Adrenal gland (tissue), 12 donors: ENCODE results near the gene SLC6A11. TPM values are rescaled to one million over a fixed set of nuclear protein-coding genes. Genes with fewer than 3 reads are reported as not detected.

Experiments used
- DNase-seq, 7 donors: peaks; one replicate each; pipeline ENCODE4 v3.0.0-alpha.2; 2019 to 2020
- H3K27ac ChIP-seq, 5 donors: fragments of 200-600 bp; sonication (generic) in 4 of 5; 1 replicate in 3 of 5; 2 replicates in 2 of 5; pipeline versions ENCODE4 v1.5.1 to v1.8.0; 2016 to 2020; ENCODE audit warnings: mild to moderate bottlenecking in 1 of 5
- H3K27me3 ChIP-seq: fragments of 200-600 bp; 2 replicates; pipeline ENCODE4 v1.8.0; 2021
- H3K36me3 ChIP-seq, 2 donors: fragments of 200-600 bp; replicated peaks in 1 of 2; 1 replicate in 1 of 2; 2 replicates in 1 of 2; pipeline versions ENCODE4 v1.5.1 to v1.8.0; 2018 to 2022
- H3K4me1 ChIP-seq, 2 donors: fragments of 200-600 bp; replicated peaks in 1 of 2; 1 replicate in 1 of 2; 2 replicates in 1 of 2; pipeline versions ENCODE4 v1.5.1 to v1.8.0; 2018 to 2021
- H3K4me3 ChIP-seq, 4 donors: fragments of 200-600 bp; sonication (generic) in 3 of 4; one replicate each; pipeline ENCODE4 v1.5.1; 2016 to 2018
- H3K9me3 ChIP-seq, 3 donors: fragments of 200-600 bp; sonication (generic) in 1 of 3; replicated peaks in 1 of 3; 1 replicate in 2 of 3; 2 replicates in 1 of 3; pipeline versions ENCODE4 v1.5.1 to v1.8.0; 2016 to 2021
- POLR2A ChIP-seq, 2 donors: fragments of 450-650 bp; IDR thresholded peaks; one replicate each; pipeline ENCODE4 v1.6.1; 2017; ENCODE audit warnings: antibody characterized with exemption in 2 of 2, mild to moderate bottlenecking in 2 of 2, moderate library complexity in 1 of 2
- WGBS, 4 donors: extraction: QIAGEN DNeasy Blood & Tissue Kit in 2 of 4; methylation state at CpG; one replicate each; pipeline versions ENCODE4 v1.1.5 to v1.1.7; 2013 to 2017; 5-methylcytosine and 5-hydroxymethylcytosine counted together
- intact Hi-C, 2 donors: fragments of 100-400 bp; cut with DNase I; formaldehyde crosslinking; loops; one replicate each; pipeline versions ENCODE4 v1.14.1 to v1.15.0; 2022 to 2023
- polyA plus RNA-seq, 3 donors: library from polyadenylated mRNA; stranded (reverse); fragments of 200-250 nt in 2 of 3; fragments of 350-450 nt in 1 of 3; fragmentation: Illumina TruSeq in 1 of 3; extraction: RNeasy Lipid Tissue Mini Kit (QIAGEN cat#74804) in 1 of 3; gene quantifications; one replicate each; pipeline ENCODE4 v1.2.3, GENCODE V29; 2013 to 2014
- total RNA-seq, 9 donors: library from RNA; depleted of rRNA in 4 of 9; stranded (reverse); fragments of >200 nt in 4 of 9; fragments of 120-200 nt in 1 of 9; fragmentation: NEBNext Ultra II Directional in 1 of 9; extraction: Animal tissue kit (Norgen Biotek cat#: 25700) in 1 of 9; gene quantifications; one replicate each; pipeline versions ENCODE4 v1.1.0 to v1.2.4, GENCODE V29; 2013 to 2023
- TF ChIP-seq, protein P1 (sequence below), 6 experiments: fragments of 450-650 bp in 4 of 6; fragments of 200-600 bp in 2 of 6; sonication (generic) in 1 of 6; IDR thresholded peaks; 1 replicate in 5 of 6; 2 replicates in 1 of 6; pipeline versions ENCODE4 v1.5.1 to v1.8.0; 2016 to 2021; ENCODE audit warnings: antibody characterized with exemption in 6 of 6, mild to moderate bottlenecking in 2 of 6, moderate library complexity in 1 of 6
- donor health status: healthy with polysubstance abuse.
- donor health status: Bipolar disorder and iron deficiency.
- donor health status: DM: yes; HTN: yes; CAD: no.
- donor health status: DM: no; HTN: no; CAD: no.
- donor health status: DM: no; HTN: no; CAD: no.
- donor health status: DM: yes; HTN: yes; CAD: no.

The SLC6A11 gene
- total and polyA plus RNA-seq, 12 donors: 0.03 to 0.17 (median 0.06) TPM; not detected in 7

DNA sequence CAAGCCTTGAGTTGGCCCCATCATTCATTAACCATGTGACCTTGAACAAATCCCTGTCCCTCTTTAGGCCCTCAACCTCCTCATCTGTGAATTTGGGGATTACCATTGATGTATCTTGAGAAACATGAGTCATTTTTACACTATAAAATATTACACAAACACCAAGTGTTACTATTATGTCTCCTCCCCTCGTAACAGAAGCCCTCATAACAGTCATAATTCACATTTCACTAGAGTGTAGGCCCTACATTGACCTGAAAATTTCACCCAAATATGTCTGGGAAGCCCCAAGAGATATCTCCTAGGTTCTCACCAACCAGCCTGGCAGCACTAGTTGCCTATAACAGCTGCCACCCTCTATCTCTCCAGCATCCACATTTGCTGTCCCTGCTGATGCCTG lies 160.7 kb downstream of the SLC6A11 start:
- H3K27me3 ChIP-seq: no peaks in the 10 kb centered on the region
- H3K9me3 ChIP-seq: no peaks in the 10 kb centered on the region
- WGBS, 4 donors: 72 to 100% (median 94%) methylated on average over 1 of the region's 1 CpG
- H3K27ac ChIP-seq: no peak overlapping the region
- H3K36me3 ChIP-seq: no peaks in the 10 kb centered on the region
- TF ChIP-seq POLR2A (IDR thresholded peaks at IDR 0.05): no peak
- TF ChIP-seq, protein P1, sequence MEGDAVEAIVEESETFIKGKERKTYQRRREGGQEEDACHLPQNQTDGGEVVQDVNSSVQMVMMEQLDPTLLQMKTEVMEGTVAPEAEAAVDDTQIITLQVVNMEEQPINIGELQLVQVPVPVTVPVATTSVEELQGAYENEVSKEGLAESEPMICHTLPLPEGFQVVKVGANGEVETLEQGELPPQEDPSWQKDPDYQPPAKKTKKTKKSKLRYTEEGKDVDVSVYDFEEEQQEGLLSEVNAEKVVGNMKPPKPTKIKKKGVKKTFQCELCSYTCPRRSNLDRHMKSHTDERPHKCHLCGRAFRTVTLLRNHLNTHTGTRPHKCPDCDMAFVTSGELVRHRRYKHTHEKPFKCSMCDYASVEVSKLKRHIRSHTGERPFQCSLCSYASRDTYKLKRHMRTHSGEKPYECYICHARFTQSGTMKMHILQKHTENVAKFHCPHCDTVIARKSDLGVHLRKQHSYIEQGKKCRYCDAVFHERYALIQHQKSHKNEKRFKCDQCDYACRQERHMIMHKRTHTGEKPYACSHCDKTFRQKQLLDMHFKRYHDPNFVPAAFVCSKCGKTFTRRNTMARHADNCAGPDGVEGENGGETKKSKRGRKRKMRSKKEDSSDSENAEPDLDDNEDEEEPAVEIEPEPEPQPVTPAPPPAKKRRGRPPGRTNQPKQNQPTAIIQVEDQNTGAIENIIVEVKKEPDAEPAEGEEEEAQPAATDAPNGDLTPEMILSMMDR (IDR thresholded peaks at IDR 0.05): no peak
- no peak overlapping the region for H3K4me3 ChIP-seq
- intact Hi-C loops: no loop called here
- no peaks in the 10 kb centered on the region for H3K4me1 ChIP-seq
- DNase-seq: no peak

DNA sequence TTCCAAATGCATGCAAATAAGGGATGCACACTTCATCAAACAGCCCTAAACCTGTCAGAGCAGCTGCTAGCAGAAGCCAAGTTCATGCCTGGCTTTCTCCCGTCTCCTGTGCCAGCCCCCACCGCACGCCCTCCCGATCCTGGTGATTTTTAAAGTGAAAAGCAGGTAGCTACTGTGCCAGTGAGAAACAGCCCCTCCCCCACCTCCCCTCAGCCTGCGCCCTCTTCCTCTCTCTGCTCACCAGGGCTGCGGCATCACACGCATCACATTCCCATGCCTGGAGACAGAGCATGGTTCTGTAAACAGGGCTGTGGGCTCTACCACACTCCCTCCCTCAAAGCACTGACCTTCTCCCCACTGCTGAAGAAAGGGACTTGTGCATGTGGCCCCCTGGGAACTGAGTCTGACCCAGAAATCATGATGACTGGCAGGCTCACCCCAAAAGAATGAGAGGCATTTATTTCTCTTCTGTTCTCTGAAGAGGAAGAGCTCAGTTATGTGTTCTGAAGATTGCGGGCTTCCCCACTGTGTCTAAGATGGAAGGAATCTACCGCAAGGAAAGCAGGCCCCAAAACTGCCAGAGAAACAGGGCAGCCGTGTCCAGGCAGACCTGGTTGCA lies 162.0 kb downstream of the SLC6A11 start:
- peaks cover 0 to 5% of the 10 kb centered on the region in 2 donors for H3K4me1 ChIP-seq
- intact Hi-C loops: no loop called here
- no peak overlapping the region for H3K4me3 ChIP-seq
- no peaks in the 10 kb centered on the region for H3K36me3 ChIP-seq
- no peaks in the 10 kb centered on the region for H3K9me3 ChIP-seq
- DNase-seq: no peak
- no peak overlapping the region for H3K27ac ChIP-seq
- 52 to 71% (median 60%) methylated on average over 10 of the region's 10 CpGs for WGBS, 4 donors
- TF ChIP-seq, protein P1 (IDR thresholded peaks at IDR 0.05): no peak
- TF ChIP-seq POLR2A (IDR thresholded peaks at IDR 0.05): no peak
- no peaks in the 10 kb centered on the region for H3K27me3 ChIP-seq

DNA sequence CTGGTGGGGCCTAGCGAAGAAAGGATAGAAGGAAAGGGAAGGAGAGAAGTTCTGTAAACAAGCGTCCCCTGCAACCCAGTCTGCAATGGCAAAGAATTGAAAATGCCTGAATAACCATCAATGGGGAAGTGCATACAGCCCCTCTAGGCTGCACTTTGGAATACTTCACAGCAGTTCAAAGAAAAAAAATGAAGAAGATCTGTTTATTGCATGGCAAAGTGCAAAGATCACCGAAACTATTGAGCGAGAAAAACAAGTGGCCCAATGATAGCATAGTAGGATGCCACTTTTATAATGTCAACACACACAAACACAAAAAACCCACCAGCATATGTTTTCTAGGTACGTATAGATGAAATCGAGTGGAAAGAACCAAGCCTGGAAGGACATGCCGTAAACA lies 162.9 kb downstream of the SLC6A11 start:
- TF ChIP-seq, protein P1 (IDR thresholded peaks at IDR 0.05): no peak
- no peak for TF ChIP-seq POLR2A (IDR thresholded peaks at IDR 0.05)
- Histone ChIP-seq H3K27me3 (no peaks in the 10 kb centered on the region), H3K27ac (no peak overlapping the region), H3K4me3 (no peak overlapping the region), H3K4me1 (peaks cover 0 to 5% of the 10 kb centered on the region in 2 donors), H3K36me3 (no peaks in the 10 kb centered on the region), H3K9me3 (no peaks in the 10 kb centered on the region)
- intact Hi-C loops: no loop called here
- DNase-seq: no peak
- WGBS, 4 donors: 93 to 98% (median 96%) methylated on average over 7 of the region's 7 CpGs

DNA sequence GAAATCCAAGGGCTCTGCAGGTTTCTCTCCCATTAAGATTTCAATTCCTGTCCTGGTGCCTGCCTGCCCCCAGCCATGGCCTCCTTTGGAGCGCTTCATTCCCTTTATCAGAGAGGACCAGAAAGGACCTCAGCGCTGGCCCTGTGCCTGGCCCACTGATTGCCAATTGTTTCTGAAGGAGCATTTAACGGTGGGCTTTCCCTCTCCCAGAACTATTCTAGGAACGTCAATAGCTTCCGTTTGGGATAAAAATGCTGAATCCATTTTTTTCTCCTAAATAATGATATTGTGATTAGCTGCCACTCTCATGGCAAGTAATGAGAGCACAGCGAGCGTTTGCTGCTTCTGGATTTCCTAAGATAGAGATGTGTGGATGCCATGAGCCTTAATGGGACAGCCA lies 164.3 kb downstream of the SLC6A11 start:
- Histone ChIP-seq H3K36me3 (no peaks in the 10 kb centered on the region), H3K9me3 (no peaks in the 10 kb centered on the region), H3K4me1 (peaks cover 0 to 5% of the 10 kb centered on the region in 2 donors), H3K27me3 (no peaks in the 10 kb centered on the region), H3K27ac (no peak overlapping the region), H3K4me3 (no peak overlapping the region)
- intact Hi-C loops: no loop called here
- no peak for DNase-seq
- no peak for TF ChIP-seq POLR2A (IDR thresholded peaks at IDR 0.05)
- TF ChIP-seq, protein P1 (IDR thresholded peaks at IDR 0.05): no peak
- 81 to 87% (median 86%) methylated on average over 7 of the region's 7 CpGs for WGBS, 4 donors
